ENCODE measurements around the gene SLX4IP. TPM values are rescaled to one million over a fixed set of nuclear protein-coding genes. Genes with fewer than 3 reads are reported as not detected.
A peak's percentile ranks its signal among the peaks of the same experiment; 100 is the strongest.
"Not testable (repeated sequence)": the region's sequence is repeated elsewhere in the genome, so short reads cannot be mapped to it uniquely, and the experiment has no call there.

SLX4IP gene
- total RNA-seq, 1 donor from 2014 or later = 3.1 TPM

DNA sequence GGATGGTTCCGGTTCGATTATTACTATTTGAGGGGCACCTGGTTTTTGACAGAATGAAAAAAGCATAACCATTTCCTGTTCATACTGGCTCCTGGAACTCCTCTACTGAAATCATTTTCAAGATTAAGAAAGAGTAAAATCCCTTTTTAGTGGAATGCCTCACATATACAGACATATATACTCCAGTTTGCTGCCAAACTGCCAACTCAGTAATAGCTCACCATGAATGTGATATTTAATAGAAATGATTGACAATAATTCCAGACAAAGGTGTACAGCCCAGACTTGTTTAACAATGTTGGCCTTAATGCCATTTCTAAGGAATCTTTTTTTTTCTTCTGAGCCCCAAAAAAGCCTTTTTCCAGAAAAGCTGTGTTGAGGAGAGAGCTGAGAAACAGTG, 145.6 kb downstream of the SLX4IP start:
- Histone ChIP-seq H3K9me3 (replicated peaks) (no peaks in the 10 kb centered on the region), H3K4me1 (no peaks in the 10 kb centered on the region), H3K27me3 (ENCODE audit: low read depth) (no peaks in the 10 kb centered on the region), H3K27ac (replicated peaks) (no peak overlapping the region), H3K4me3 (no peak overlapping the region), H3K36me3 (no peaks in the 10 kb centered on the region)
- DNase-seq = no peak
- intact Hi-C loops (cut with micrococcal nuclease) = no loop called here
- TF ChIP-seq CTCF (IDR thresholded peaks at IDR 0.05; ENCODE audit: borderline replicate concordance) = no peak

DNA sequence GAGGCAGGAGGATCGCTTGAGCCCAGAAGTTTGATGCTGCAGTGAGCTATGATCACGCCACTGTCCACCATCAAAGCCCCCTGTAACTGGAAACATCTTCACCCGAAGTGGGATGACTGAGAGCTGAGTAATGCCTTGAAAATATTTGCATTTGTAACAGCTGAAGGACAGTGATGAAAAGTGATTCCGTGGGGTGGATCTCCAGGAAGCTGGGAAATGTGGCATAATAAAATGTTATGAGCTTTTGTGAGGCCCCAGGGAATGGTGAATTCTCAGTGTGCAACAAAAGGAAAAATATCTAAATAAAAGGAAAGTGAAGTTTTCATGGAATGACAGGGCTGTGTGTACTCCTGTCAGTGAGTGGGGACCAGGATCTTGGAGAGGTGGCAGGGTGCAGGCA, 146.7 kb downstream of the SLX4IP start:
- DNase-seq = no peak
- Histone ChIP-seq H3K27me3 (ENCODE audit: low read depth) (no peaks in the 10 kb centered on the region), H3K9me3 (replicated peaks) (no peaks in the 10 kb centered on the region), H3K4me1 (no peaks in the 10 kb centered on the region), H3K4me3 (no peak overlapping the region), H3K27ac (replicated peaks) (no peak overlapping the region), H3K36me3 (no peaks in the 10 kb centered on the region)
- no peak for TF ChIP-seq CTCF (IDR thresholded peaks at IDR 0.05; ENCODE audit: borderline replicate concordance)
- intact Hi-C loops (cut with micrococcal nuclease) = no loop called here

GRCh38 chr20:10584371-10584770, 149.3 kb downstream of the SLX4IP start:
- no peak for TF ChIP-seq CTCF (IDR thresholded peaks at IDR 0.05; ENCODE audit: borderline replicate concordance)
- Histone ChIP-seq H3K4me1 (no peaks in the 10 kb centered on the region), H3K27ac (replicated peaks) (no peak overlapping the region), H3K9me3 (replicated peaks) (no peaks in the 10 kb centered on the region), H3K36me3 (no peaks in the 10 kb centered on the region), H3K4me3 (no peak overlapping the region), H3K27me3 (ENCODE audit: low read depth) (no peaks in the 10 kb centered on the region)
- intact Hi-C loops (cut with micrococcal nuclease) = no loop called here
- no peak for DNase-seq

GRCh38 chr20:10585308-10585707, 150.2 kb downstream of the SLX4IP start:
- Histone ChIP-seq H3K36me3 (no peaks in the 10 kb centered on the region), H3K4me1 (no peaks in the 10 kb centered on the region), H3K9me3 (replicated peaks) (no peaks in the 10 kb centered on the region), H3K4me3 (no peak overlapping the region), H3K27me3 (ENCODE audit: low read depth) (no peaks in the 10 kb centered on the region), H3K27ac (replicated peaks) (no peak overlapping the region)
- intact Hi-C loops (cut with micrococcal nuclease) = no loop called here
- no peak for DNase-seq
- TF ChIP-seq CTCF (IDR thresholded peaks at IDR 0.05; ENCODE audit: borderline replicate concordance) = no peak

DNA sequence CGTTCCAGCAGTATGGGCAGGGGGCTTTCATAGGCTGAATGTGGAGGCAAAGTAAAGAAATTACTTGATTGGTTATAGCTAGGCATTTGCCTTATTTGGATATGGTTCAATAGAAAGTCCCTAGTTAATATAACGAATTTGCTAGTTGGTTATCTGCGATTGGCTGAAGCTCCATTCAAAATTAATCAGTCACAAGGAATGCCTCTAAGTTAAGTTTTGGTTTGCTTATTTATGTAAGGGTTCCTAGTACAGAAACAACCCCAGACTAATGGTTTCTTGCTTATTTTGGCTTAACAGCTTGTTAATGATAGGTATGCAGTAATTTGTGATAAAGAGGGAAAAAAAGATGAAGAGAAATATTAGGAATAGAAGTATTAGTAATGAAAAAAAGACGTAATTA, 151.2 kb downstream of the SLX4IP start:
- H3K4me3 ChIP-seq = no peak overlapping the region
- no peaks in the 10 kb centered on the region for H3K27me3 ChIP-seq (ENCODE audit: low read depth)
- no peaks in the 10 kb centered on the region for H3K36me3 ChIP-seq
- H3K27ac ChIP-seq (replicated peaks) = no peak overlapping the region
- H3K4me1 ChIP-seq = peaks cover 4% of the 10 kb centered on the region
- intact Hi-C loops (cut with micrococcal nuclease) = no loop called here
- H3K9me3 ChIP-seq (replicated peaks) = no peaks in the 10 kb centered on the region
- no peak for TF ChIP-seq CTCF (IDR thresholded peaks at IDR 0.05; ENCODE audit: borderline replicate concordance)
- no peak for DNase-seq

GRCh38 chr20:10590446-10590845, 155.3 kb downstream of the SLX4IP start:
- intact Hi-C loops (cut with micrococcal nuclease); H3K9me3 ChIP-seq (replicated peaks); H3K4me3 ChIP-seq; H3K27me3 ChIP-seq (ENCODE audit: low read depth); H3K36me3 ChIP-seq; DNase-seq: not testable (repeated sequence)
- H3K27ac ChIP-seq (replicated peaks) = peak overlapping the region; percentile 54
- peaks cover 16% of the 10 kb centered on the region for H3K4me1 ChIP-seq

Data from left ventricle myocardium inferior (tissue), 1 donor.